DMS 273 treated with DMSO at 0.1 percent for 48 hours (cell line): Measurements from ENCODE around the gene ZNF516.

ENCODE experiments used
- DNase-seq: peaks from one replicate; lab custom pipeline; 2025; lab: John Stamatoyannopoulos, UW

Gene ZNF516

GRCh38 chr18:76467371-76468190, 27.5 kb downstream of the ZNF516 start:
- no peak for DNase-seq

- no peak for DNase-seq
Measured at GRCh38 chr18:76466410-76466991, 28.5 kb downstream of the ZNF516 start.

- no peak for DNase-seq
Measured at GRCh38 chr18:76465630-76466409, 29.2 kb downstream of the ZNF516 start.

- DNase-seq, result no peak
Measured at GRCh38 chr18:76464281-76465259, 30.5 kb downstream of the ZNF516 start.

GRCh38 chr18:76463872-76464271, 31.2 kb downstream of the ZNF516 start:
- no peak for DNase-seq

GRCh38 chr18:76463358-76463757, 31.7 kb downstream of the ZNF516 start:
- no peak for DNase-seq

- DNase-seq, result no peak
Measured at GRCh38 chr18:76462326-76462694, 32.7 kb downstream of the ZNF516 start.

- no peak for DNase-seq
Measured at GRCh38 chr18:76461692-76462325, 33.2 kb downstream of the ZNF516 start.

- DNase-seq, result no peak
Measured at GRCh38 chr18:76461148-76461547, 33.9 kb downstream of the ZNF516 start.

- DNase-seq, result no peak
Measured at GRCh38 chr18:76460482-76460881, 34.6 kb downstream of the ZNF516 start.

GRCh38 chr18:76459687-76460350, 35.2 kb downstream of the ZNF516 start:
- DNase-seq, result no peak

GRCh38 chr18:76459312-76459686, 35.7 kb downstream of the ZNF516 start:
- no peak for DNase-seq

GRCh38 chr18:76458522-76459311, 36.3 kb downstream of the ZNF516 start:
- no peak for DNase-seq

- DNase-seq, result no peak
Measured at GRCh38 chr18:76457957-76458356, 37.1 kb downstream of the ZNF516 start.

GRCh38 chr18:76457475-76457874, 37.6 kb downstream of the ZNF516 start:
- no peak for DNase-seq

GRCh38 chr18:76456823-76457222, 38.2 kb downstream of the ZNF516 start:
- DNase-seq, result no peak

- DNase-seq, result no peak
Measured at GRCh38 chr18:76456018-76456750, 38.9 kb downstream of the ZNF516 start.

- DNase-seq, result no peak
Measured at GRCh38 chr18:76455003-76455676, 39.9 kb downstream of the ZNF516 start.

GRCh38 chr18:76454418-76454817, 40.6 kb downstream of the ZNF516 start:
- DNase-seq, result no peak
